Measurements from ENCODE around the gene ITGB5.

Gene ITGB5

GRCh38 chr3:124747111-124747981 lies 139.8 kb downstream of the ITGB5 start:
- DNase-seq = no peak

GRCh38 chr3:124745756-124746155 lies 141.4 kb downstream of the ITGB5 start:
- DNase-seq = no peak

GRCh38 chr3:124741027-124741426 lies 146.1 kb downstream of the ITGB5 start:
- no peak for DNase-seq

GRCh38 chr3:124731760-124732159 lies 155.4 kb downstream of the ITGB5 start:
- no peak for DNase-seq

- DNase-seq = no peak
Measured at GRCh38 chr3:124730941-124731297, 156.2 kb downstream of the ITGB5 start.

- peak; percentile 89 for DNase-seq
Measured at GRCh38 chr3:124730129-124730940, 156.8 kb downstream of the ITGB5 start, which contains the start of gene UMPS. Gene UMPS, plus strand, starts transcription at chr3:124730452. Its CDS starts 20 bp downstream, at chr3:124730472.

- DNase-seq = no peak
Measured at GRCh38 chr3:124722589-124722988, 164.6 kb downstream of the ITGB5 start.

GRCh38 chr3:124714223-124714853 lies 172.8 kb downstream of the ITGB5 start:
- no peak for DNase-seq
